GM20431 (cell line): ENCODE measurements around the gene SFXN1.

ENCODE experiments used
- in situ Hi-C: fragments of 300-500 bp; cut with MseI, MboI; formaldehyde crosslinking; loops from one replicate; pipeline ENCODE4 v1.15.0; 2020; ENCODE audit warnings: low sequenced_read_pairs; ENCODE audit not compliant: unreplicated experiment

The SFXN1 gene

GRCh38 chr5:175464074-175464941 lies 14.1 kb upstream of the SFXN1 start:
- in situ Hi-C loops: no loop called here

- in situ Hi-C loops: no loop called here
Observed at GRCh38 chr5:175464942-175465233, 13.5 kb upstream of the SFXN1 start.

DNA sequence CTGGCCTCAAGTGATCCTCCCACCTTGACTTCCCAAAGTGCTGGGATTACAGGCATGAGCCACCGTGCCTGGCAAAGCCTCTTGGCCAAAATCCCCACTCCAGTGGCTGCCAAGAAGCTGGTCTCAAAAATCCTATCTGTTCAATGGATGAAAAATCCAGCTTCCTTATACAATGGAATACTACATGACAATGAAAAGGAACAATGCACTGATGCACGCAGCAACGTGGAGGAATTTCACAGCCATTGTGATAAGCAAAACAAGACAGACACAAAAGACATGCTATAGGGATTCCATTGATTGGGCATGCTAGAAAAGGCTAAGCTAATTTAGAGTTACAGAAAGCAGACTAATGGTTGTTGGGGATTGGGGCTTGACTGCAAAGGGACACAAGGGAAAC lies 13.1 kb upstream of the SFXN1 start:
- in situ Hi-C loops: no loop called here

- in situ Hi-C loops: no loop called here
Observed at GRCh38 chr5:175466700-175467318, 11.6 kb upstream of the SFXN1 start.

GRCh38 chr5:175467983-175468690 lies 10.2 kb upstream of the SFXN1 start:
- in situ Hi-C loops: no loop called here

DNA sequence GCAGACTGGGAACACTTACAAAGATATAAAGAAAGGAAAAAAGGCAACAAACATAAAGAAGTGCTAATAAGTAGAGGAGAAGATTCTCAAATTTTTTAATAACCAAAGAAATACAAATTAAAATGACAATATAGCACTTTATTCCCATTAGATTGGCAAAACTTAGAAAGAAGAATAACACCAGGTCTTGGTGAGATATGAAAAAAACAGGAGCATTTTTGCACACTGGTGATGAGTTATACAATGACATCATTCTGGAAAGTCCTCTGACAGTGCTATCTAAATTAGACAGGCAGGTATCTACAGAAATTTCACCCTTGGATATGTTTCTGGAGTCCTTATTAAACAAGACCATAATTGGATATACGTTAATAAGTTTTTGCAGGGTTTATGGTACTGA lies 9.5 kb upstream of the SFXN1 start:
- in situ Hi-C loops: no loop called here

- in situ Hi-C loops: no loop called here
Observed at GRCh38 chr5:175469916-175470315, 8.4 kb upstream of the SFXN1 start.

DNA sequence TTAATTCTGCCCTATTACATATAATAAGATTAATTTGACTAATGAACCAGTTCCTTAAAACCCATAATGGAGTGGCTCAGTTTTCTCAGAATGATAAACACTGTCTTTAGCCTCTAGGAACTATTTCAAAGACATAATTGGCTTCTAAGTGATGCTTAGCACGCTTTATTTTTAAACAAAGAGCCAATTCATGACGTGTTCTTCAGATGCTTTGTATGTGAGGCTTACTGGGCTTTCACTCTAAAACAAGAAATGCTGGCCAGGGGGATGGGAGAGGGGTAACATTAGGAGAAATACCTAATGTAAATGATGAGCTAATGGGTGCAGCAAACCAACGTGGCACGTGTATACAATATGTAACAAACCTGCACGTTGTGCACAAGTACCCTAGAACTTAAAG lies 7.6 kb upstream of the SFXN1 start:
- in situ Hi-C loops: no loop called here

DNA sequence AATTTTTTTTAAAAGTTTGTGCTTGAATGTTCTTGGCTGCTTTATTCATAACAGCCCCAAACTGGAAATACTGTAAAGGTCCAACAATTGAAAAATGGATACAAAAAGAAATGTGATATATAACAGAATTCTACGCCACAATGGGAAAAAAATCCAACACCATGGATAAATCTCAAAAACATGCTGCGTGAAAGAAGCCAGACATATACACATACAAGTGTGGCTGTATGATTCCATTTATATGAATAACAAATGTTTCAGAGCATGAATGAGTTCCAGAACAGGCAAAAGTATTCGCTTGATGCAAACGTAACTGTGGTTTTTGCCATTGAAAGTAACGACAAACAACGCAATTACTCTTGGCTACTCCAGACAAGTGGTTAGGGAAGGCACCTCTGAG lies 7.2 kb upstream of the SFXN1 start:
- in situ Hi-C loops: no loop called here

GRCh38 chr5:175471628-175472027 lies 6.7 kb upstream of the SFXN1 start:
- in situ Hi-C loops: no loop called here

DNA sequence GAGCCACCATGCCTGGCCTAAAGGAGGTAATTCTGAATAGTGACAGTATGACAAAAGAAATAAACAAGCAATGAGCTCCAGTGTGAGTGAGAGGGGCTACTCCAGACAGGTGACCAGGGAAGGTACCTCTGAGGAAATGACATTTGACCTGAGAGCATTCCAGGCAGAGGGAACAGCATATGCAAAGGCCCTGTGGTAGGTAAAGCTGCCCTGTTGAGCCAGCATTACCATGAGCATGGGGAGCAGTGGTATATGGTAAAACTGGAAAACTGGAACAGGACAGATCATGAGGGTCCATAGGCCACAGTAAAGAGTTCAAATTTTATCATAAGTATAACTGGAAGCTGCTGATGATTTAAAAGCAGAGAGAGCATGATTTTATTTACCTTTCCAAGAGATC lies 6.0 kb upstream of the SFXN1 start:
- in situ Hi-C loops: no loop called here

GRCh38 chr5:175475248-175475647 lies 3.1 kb upstream of the SFXN1 start:
- in situ Hi-C loops: no loop called here

- in situ Hi-C loops: no loop called here
Observed at GRCh38 chr5:175477440-175477839, 920 bp upstream of the SFXN1 start.

GRCh38 chr5:175478008-175478383 lies 364 bp upstream of the SFXN1 start:
- in situ Hi-C loops: no loop called here

- in situ Hi-C loops: no loop called here
Observed at GRCh38 chr5:175479125-175479881, 943 bp downstream of the SFXN1 start.

GRCh38 chr5:175483337-175483736 lies 5.0 kb downstream of the SFXN1 start:
- in situ Hi-C loops: no loop called here

GRCh38 chr5:175484322-175484721 lies 6.0 kb downstream of the SFXN1 start:
- in situ Hi-C loops: no loop called here

- in situ Hi-C loops: no loop called here
Observed at GRCh38 chr5:175484829-175485228, 6.5 kb downstream of the SFXN1 start.

DNA sequence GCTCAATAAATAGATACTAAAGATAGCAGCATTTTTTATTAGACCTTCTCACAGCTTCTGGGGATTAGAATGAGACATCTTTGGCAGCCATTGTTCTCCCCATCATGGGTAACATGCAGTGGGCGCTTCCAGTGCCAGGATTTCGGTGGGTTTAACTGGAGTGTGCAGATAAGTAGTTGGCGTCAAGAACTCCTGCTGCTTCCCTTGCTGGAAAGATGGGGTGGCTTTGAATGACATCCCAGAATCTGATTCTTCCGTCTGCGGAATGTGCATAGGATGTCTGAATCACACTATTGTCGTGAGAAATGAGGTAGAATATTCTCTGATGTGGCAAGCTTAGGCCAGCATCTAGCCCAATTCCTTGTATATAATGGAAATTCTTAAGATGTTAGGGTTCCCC lies 7.3 kb downstream of the SFXN1 start:
- in situ Hi-C loops: no loop called here

DNA sequence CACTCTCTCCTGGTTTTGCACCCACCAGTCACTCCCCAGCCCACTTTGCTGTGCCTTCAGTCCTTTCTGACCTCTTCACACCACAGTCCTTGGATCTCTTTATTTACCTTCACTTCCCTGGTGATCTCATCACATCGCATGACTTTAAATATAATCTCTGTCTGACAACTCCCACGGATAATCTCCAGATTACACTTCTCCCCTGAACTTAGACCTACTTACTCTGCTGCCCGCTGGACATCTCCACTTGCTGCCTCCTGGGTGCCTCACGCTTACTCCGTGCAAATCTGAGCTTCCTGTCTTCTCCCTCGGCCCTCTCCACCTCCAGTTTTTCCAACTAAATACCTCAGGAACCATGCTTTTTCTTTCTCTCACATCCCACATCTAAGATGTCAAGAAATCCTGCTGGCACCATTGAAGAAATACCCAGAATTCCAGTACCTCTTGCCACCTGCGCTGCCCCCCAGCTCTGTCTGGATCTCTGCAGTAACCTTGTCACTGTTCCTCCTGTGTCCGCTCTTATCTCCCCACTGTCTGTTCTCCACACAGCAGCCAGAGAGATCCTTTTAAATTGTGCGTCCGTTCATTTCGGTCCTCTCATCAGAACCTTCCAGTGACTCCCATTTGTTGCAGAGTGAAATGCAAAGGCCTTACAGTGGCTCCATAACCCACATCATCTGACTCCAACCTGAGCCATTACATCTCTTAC lies 9.3 kb downstream of the SFXN1 start:
- in situ Hi-C loops: no loop called here
